CD4-positive, CD25-positive, alpha-beta regulatory T cell (primary cell): Measurements from ENCODE around the gene ENO2. TPM values are rescaled to one million over a fixed set of nuclear protein-coding genes. Genes with fewer than 3 reads are reported as not detected.
"Not testable (repeated sequence)": the region's sequence is repeated elsewhere in the genome, so short reads cannot be mapped to it uniquely, and the experiment has no call there.

Experiments
- ATAC-seq, 2 donors: fragments of 150-1000 bp; cut with Tn5 transposase; one replicate each; pipeline ENCODE4 v1.10.0; 2021; ENCODE audit warnings: low read depth in 2 of 2, moderate number of reproducible peaks in 2 of 2, moderate library complexity in 1 of 2
- DNase-seq, 3 donors: peaks; one replicate each; pipeline versions ENCODE4 v3.0.0 to v3.0.0-alpha.2; 2012 to 2022; ENCODE audit warnings: mixed read lengths in 1 of 3
- H3K27ac ChIP-seq: one replicate; pipeline ENCODE4 v1.7.0; 2013; ENCODE audit warnings: mild to moderate bottlenecking, low read length; ENCODE audit not compliant: insufficient read depth, poor library complexity, severe bottlenecking
- H3K27me3 ChIP-seq: one replicate; pipeline ENCODE4 v1.7.0; 2013; ENCODE audit warnings: low read length; ENCODE audit not compliant: control insufficient read depth, insufficient read depth
- H3K36me3 ChIP-seq: one replicate; pipeline ENCODE4 v1.7.0; 2013; ENCODE audit warnings: mild to moderate bottlenecking, low read length, moderate library complexity; ENCODE audit not compliant: control insufficient read depth, insufficient read depth
- H3K4me1 ChIP-seq: 2 replicates; pipeline ENCODE4 v1.7.0; 2013; ENCODE audit warnings: mild to moderate bottlenecking, low read length; ENCODE audit not compliant: insufficient read depth, control insufficient read depth, poor library complexity, severe bottlenecking
- H3K4me3 ChIP-seq: one replicate; pipeline ENCODE4 v1.7.0; 2013; ENCODE audit warnings: low read depth, mild to moderate bottlenecking, low read length, moderate library complexity
- H3K9me3 ChIP-seq, 2 experiments: 1 replicate in 1 of 2; 2 replicates in 1 of 2; pipeline ENCODE4 v1.7.0; 2013; ENCODE audit warnings: low read length in 2 of 2, mild to moderate bottlenecking in 1 of 2, moderate library complexity in 1 of 2; ENCODE audit not compliant: control insufficient read depth in 2 of 2
- H3K27ac Mint-ChIP-seq, 3 donors: one replicate each; pipeline ENCODE4 v1.8.0; 2020 to 2022; ENCODE audit warnings: mild to moderate bottlenecking in 3 of 3, mixed read lengths in 3 of 3, moderate library complexity in 2 of 3
- H3K27me3 Mint-ChIP-seq: one replicate; pipeline ENCODE4 v1.8.0; 2022; ENCODE audit warnings: mild to moderate bottlenecking, mixed read lengths
- H3K36me3 Mint-ChIP-seq: one replicate; pipeline ENCODE4 v1.8.0; 2020; ENCODE audit warnings: mixed read lengths
- H3K4me1 Mint-ChIP-seq, 4 donors: one replicate each; pipeline ENCODE4 v1.8.0; 2020 to 2022; ENCODE audit warnings: mixed read lengths in 4 of 4, mild to moderate bottlenecking in 1 of 4
- H3K4me3 Mint-ChIP-seq, 4 donors: one replicate each; pipeline ENCODE4 v1.8.0; 2020 to 2022; ENCODE audit warnings: mild to moderate bottlenecking in 4 of 4, mixed read lengths in 4 of 4, moderate library complexity in 3 of 4
- H3K9me3 Mint-ChIP-seq, 7 donors: one replicate each; pipeline ENCODE4 v1.8.0; 2020 to 2022; ENCODE audit warnings: mixed read lengths in 7 of 7, mild to moderate bottlenecking in 3 of 7, moderate library complexity in 2 of 7
- polyA plus RNA-seq, 4 donors: library from polyadenylated mRNA; unstranded; fragments of 300-500 nt; fragmentation: Illumina TruSeq; gene quantifications; one replicate each; pipeline ENCODE4 v1.2.3, GENCODE V29; 2021
- total RNA-seq: library from RNA; stranded (reverse); gene quantifications from one replicate; pipeline ENCODE4 v1.2.3, GENCODE V29; 2022

The ENO2 gene
- total and polyA plus RNA-seq, 5 donors from 2014 or later: 18.1 to 88.2 (median 23.2) TPM

- not testable (repeated sequence) for H3K27me3 ChIP-seq, H3K36me3 Mint-ChIP-seq, H3K9me3 ChIP-seq, H3K27ac ChIP-seq, ATAC-seq, DNase-seq, H3K4me3 ChIP-seq, H3K4me1 Mint-ChIP-seq, H3K4me3 Mint-ChIP-seq, H3K36me3 ChIP-seq, H3K27me3 Mint-ChIP-seq, H3K9me3 Mint-ChIP-seq, H3K4me1 ChIP-seq, H3K27ac Mint-ChIP-seq
These were observed 34.6 kb upstream of the ENO2 start for GRCh38 chr12:6879824-6880223.

- Mint-ChIP-seq H3K9me3 (no peaks in the 10 kb centered on the region), H3K4me1 (peaks cover 0 to 5% (median 0%) of the 10 kb centered on the region in 4 donors), H3K4me3 (no peak overlapping the region), H3K36me3 (peaks cover 7% of the 10 kb centered on the region), H3K27me3 (no peaks in the 10 kb centered on the region), H3K27ac (no peak overlapping the region)
- DNase-seq (no peak), ATAC-seq (no peak)
- Histone ChIP-seq H3K9me3 (no peaks in the 10 kb centered on the region), H3K4me1 (no peaks in the 10 kb centered on the region), H3K36me3 (peaks cover 6% of the 10 kb centered on the region), H3K27ac (no peak overlapping the region), H3K4me3 (no peak overlapping the region), H3K27me3 (no peaks in the 10 kb centered on the region)
These were observed 31.1 kb upstream of the ENO2 start for GRCh38 chr12:6883252-6883651.

DNA sequence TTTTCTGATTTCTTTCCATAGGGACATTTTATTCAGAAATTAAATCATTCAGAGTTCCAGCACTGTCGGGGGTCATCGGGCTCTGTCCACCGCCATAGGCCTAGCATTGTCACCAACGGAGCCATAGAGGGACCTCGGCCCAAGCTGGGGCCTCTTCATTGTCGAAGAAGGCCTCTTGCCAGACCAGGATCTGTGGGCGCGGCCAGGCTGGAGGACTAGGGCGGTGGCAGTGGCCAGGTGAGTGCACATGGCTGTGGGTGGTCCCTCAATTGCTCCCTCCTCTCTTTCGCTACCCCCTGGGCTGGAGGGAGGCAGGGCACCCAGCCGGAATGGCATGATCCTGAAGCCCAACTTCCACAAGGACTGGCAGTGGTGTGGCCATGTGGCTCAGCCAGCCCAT lies 30.7 kb upstream of the ENO2 start:
- H3K27me3 Mint-ChIP-seq: no peaks in the 10 kb centered on the region
- ATAC-seq (no peak), DNase-seq (no peak)
- no peaks in the 10 kb centered on the region for H3K9me3 ChIP-seq
- peaks cover 6% of the 10 kb centered on the region for H3K36me3 ChIP-seq
- H3K4me3 ChIP-seq: no peak overlapping the region
- peaks cover 7% of the 10 kb centered on the region for H3K36me3 Mint-ChIP-seq
- no peak overlapping the region for H3K27ac ChIP-seq
- no peak overlapping the region for H3K27ac Mint-ChIP-seq
- peaks cover 0 to 5% (median 0%) of the 10 kb centered on the region in 4 donors for H3K4me1 Mint-ChIP-seq
- no peaks in the 10 kb centered on the region for H3K4me1 ChIP-seq
- no peaks in the 10 kb centered on the region for H3K27me3 ChIP-seq
- H3K4me3 Mint-ChIP-seq: no peak overlapping the region
- H3K9me3 Mint-ChIP-seq: no peaks in the 10 kb centered on the region

DNA sequence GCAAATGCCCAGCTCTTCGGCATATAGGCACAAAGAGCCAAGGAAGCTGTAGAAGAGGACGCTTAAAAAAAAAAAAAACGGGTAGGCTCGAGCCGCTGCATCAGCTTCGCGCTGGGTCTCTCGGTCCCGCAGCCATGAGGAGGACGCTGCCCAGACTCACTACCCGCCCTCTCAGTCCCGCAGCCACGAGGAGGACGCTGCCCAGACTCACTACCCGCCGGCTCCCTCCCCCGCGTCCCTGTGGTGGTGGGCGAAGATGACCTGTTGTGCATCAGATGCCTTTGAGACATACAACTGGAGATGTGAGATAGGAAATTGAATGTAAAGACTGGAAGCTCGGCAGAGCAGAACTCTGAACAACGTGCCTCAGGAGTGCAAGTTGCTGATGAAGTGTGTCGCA lies 29.8 kb upstream of the ENO2 start:
- no peaks in the 10 kb centered on the region for H3K27me3 ChIP-seq
- H3K4me1 ChIP-seq: no peaks in the 10 kb centered on the region
- DNase-seq (no peak), ATAC-seq (no peak)
- H3K4me3 Mint-ChIP-seq: no peak overlapping the region
- no peak overlapping the region for H3K4me3 ChIP-seq
- no peaks in the 10 kb centered on the region for H3K27me3 Mint-ChIP-seq
- H3K9me3 Mint-ChIP-seq: no peaks in the 10 kb centered on the region
- H3K36me3 Mint-ChIP-seq: peaks cover 7% of the 10 kb centered on the region
- no peak overlapping the region for H3K27ac Mint-ChIP-seq
- H3K9me3 ChIP-seq: no peaks in the 10 kb centered on the region
- H3K36me3 ChIP-seq: peaks cover 6% of the 10 kb centered on the region
- peaks cover 0 to 5% (median 0%) of the 10 kb centered on the region in 4 donors for H3K4me1 Mint-ChIP-seq
- H3K27ac ChIP-seq: no peak overlapping the region

DNA sequence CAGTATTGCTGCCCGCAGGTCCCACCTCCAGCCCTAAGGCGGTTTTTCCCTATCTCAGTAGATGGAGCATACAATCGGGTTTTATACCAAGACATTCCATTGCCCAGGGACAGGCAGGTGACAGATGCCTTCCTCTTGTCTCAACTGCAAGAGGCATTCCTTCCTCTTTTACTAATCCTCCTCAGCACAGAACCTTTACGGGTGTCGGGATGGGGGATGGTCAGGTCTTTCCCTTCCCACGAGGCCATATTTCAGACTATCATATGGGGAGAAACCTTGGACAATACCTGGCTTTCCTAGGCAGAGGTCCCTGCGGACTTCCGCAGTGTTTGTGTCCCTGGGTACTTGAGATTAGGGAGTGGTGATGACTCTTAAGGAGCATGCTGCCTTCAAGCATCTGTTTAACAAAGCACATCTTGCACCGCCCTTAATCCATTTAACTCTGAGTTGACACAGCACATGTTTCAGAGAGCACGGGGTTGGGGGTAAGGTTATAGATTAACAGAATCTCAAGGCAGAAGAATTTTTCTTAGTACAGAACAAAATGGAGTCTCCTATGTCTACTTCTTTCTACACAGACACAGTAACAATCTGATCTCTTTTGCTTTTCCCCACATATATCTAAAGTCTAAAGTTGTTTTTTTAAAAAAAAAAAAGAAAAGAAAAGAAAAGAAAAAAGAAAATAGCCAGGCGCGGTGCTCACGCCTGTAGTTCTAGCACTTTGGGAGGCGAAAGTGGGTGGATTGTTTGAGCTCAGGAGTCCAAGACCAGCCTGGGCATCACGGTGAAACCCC lies 28.0 kb upstream of the ENO2 start:
- not testable (repeated sequence) for H3K27me3 ChIP-seq, H3K4me3 ChIP-seq, H3K36me3 ChIP-seq, H3K27me3 Mint-ChIP-seq, H3K9me3 ChIP-seq, H3K9me3 Mint-ChIP-seq, H3K4me3 Mint-ChIP-seq, DNase-seq, H3K36me3 Mint-ChIP-seq, H3K27ac ChIP-seq, H3K4me1 ChIP-seq, ATAC-seq
- peak overlapping the region in 1 of 3 donors; percentile 89 for H3K27ac Mint-ChIP-seq
- peaks cover 3 to 17% (median 8%) of the 10 kb centered on the region in 4 donors for H3K4me1 Mint-ChIP-seq

DNA sequence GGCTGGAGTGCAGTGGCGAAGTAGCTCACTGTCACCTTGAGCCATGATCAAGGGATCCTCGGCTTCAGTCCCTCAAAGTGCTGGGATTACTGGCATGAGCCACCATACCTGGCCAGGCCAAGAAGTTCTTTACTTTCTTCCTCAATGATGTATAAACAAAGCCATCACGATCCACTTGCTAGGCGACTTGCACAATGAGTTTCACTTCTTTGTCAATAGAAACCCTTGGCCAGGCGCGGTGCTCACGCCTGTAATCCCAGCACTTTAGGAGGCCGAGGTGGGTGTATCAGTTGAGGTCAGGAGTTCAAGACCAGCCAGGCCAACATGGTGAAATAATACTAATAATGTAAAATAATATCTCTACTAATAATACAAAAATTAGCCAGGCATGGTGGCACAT lies 26.9 kb upstream of the ENO2 start:
- Mint-ChIP-seq H3K27me3 (no peaks in the 10 kb centered on the region), H3K9me3 (no peaks in the 10 kb centered on the region), H3K36me3 (peaks cover 7% of the 10 kb centered on the region), H3K4me1 (peaks cover 4 to 23% (median 10%) of the 10 kb centered on the region in 4 donors), H3K27ac (no peak overlapping the region), H3K4me3 (no peak overlapping the region)
- Histone ChIP-seq H3K9me3 (no peaks in the 10 kb centered on the region), H3K36me3 (peaks cover 6% of the 10 kb centered on the region), H3K4me3 (no peak overlapping the region), H3K27ac (no peak overlapping the region), H3K4me1 (peaks cover 12% of the 10 kb centered on the region), H3K27me3 (no peaks in the 10 kb centered on the region)
- DNase-seq (no peak), ATAC-seq (no peak)

GRCh38 chr12:6888360-6888759 lies 26.0 kb upstream of the ENO2 start:
- no peaks in the 10 kb centered on the region for H3K27me3 ChIP-seq
- peak overlapping the region in 1 of 4 donors; percentile 19 for H3K4me3 Mint-ChIP-seq
- H3K27me3 Mint-ChIP-seq: no peaks in the 10 kb centered on the region
- H3K27ac ChIP-seq: no peak overlapping the region
- DNase-seq (no peak), ATAC-seq (no peak)
- H3K36me3 Mint-ChIP-seq: peaks cover 7% of the 10 kb centered on the region
- H3K4me1 Mint-ChIP-seq: peaks cover 4 to 23% (median 10%) of the 10 kb centered on the region in 4 donors
- peaks cover 6% of the 10 kb centered on the region for H3K36me3 ChIP-seq
- H3K4me3 ChIP-seq: no peak overlapping the region
- H3K27ac Mint-ChIP-seq: no peak overlapping the region
- no peaks in the 10 kb centered on the region for H3K9me3 ChIP-seq
- H3K4me1 ChIP-seq: peaks cover 12% of the 10 kb centered on the region
- H3K9me3 Mint-ChIP-seq: no peaks in the 10 kb centered on the region

DNA sequence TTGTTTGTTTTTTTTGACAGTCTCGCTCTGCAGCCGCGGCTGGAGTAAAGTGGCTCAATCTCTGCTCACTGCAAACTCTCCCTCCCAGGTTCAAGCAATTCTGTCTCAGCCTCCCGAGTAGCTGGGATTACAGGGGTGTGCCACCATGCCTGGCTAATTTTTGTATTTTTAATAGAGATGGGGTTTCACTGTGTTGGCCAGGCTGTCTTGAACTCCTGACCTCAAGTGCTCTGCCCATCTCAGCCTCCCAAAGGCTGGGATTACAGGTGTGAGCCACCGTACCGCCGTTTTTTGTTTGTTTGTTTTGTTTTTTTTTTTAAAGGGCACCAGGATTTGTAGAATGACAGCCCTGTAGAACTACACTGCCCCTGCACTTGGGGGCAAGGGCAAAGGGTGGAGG lies 25.6 kb upstream of the ENO2 start:
- H3K27me3 ChIP-seq, H3K27ac Mint-ChIP-seq, DNase-seq, ATAC-seq, H3K4me3 Mint-ChIP-seq, H3K36me3 Mint-ChIP-seq, H3K36me3 ChIP-seq, H3K9me3 ChIP-seq, H3K9me3 Mint-ChIP-seq, H3K27me3 Mint-ChIP-seq, H3K4me3 ChIP-seq, H3K27ac ChIP-seq: not testable (repeated sequence)
- peaks cover 4 to 23% (median 10%) of the 10 kb centered on the region in 4 donors for H3K4me1 Mint-ChIP-seq
- peaks cover 12% of the 10 kb centered on the region for H3K4me1 ChIP-seq
